NCI-H1092 treated with DMSO at 0.1 percent for 48 hours (cell line): ENCODE measurements around the gene HOXD11.

ENCODE experiments used
- DNase-seq: peaks from one replicate; lab custom pipeline; 2025; lab: John Stamatoyannopoulos, UW

HOXD11 gene

GRCh38 chr2:176120364-176121189 is 13.5 kb downstream of the HOXD11 start:
- DNase-seq = no peak

DNA sequence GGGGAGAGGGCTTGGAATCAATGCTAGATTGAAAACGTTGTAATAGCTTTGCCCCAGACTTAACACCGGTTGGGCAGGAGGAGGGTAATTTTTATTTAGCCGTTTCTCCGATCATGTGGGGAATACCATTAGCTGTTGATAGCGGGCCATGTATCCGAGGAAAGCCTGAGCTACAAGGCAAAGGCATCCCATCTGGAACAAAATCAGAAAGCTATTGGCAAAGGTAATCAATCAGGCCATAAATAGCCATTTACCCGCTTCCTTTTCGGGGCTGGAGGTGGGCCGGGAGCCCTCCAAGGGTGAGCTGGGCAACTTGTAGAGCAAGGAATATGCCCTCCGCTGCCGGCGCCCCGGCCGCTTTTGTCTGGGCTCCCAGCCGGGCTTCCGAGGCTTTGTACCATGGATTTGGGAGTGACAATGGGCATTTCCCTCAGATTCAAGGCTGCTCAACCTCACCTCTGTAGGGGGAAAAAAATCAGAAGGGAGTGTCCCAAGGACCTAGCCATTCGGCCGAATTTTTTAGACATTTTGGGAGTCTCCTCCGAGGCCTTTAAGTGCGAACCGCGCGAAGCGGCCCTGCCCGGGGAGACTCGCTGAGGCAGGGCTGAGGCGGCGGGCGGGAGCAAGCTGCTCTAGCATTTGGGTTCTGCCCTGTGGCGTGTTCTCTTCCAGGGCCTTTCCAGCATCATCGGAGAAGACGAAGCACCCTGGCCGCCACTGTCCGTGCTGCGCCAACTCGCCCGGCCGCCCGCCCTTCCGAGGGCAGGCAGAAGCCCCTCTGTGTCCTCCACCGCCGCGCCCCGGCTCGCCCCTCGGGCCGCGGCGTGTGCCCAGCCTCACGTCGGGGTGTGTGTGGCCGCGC is 14.3 kb downstream of the HOXD11 start:
- no peak for DNase-seq

- DNase-seq = no peak
Measured at GRCh38 chr2:176122052-176122682, 15.1 kb downstream of the HOXD11 start.

DNA sequence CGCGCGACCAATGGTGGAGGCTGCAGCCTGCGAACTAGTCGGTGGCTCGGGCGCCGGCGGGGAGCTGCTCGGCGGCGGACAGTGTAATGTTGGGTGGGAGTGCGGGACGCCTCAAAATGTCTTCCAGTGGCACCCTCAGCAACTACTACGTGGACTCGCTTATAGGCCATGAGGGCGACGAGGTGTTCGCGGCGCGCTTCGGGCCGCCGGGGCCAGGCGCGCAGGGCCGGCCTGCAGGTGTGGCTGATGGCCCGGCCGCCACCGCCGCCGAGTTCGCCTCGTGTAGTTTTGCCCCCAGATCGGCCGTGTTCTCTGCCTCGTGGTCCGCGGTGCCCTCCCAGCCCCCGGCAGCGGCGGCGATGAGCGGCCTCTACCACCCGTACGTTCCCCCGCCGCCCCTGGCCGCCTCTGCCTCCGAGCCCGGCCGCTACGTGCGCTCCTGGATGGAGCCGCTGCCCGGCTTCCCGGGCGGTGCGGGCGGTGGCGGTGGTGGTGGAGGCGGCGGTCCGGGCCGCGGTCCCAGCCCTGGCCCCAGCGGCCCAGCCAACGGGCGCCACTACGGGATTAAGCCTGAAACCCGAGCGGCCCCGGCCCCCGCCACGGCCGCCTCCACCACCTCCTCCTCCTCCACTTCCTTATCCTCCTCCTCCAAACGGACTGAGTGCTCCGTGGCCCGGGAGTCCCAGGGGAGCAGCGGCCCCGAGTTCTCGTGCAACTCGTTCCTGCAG is 15.8 kb downstream of the HOXD11 start, which contains the start of gene HOXD9:
Gene HOXD9, plus strand, starts transcription at position 37 of the 728 bp plus-strand sequence. Its CDS starts 50 bp downstream, at position 87.
- DNase-seq = no peak

DNA sequence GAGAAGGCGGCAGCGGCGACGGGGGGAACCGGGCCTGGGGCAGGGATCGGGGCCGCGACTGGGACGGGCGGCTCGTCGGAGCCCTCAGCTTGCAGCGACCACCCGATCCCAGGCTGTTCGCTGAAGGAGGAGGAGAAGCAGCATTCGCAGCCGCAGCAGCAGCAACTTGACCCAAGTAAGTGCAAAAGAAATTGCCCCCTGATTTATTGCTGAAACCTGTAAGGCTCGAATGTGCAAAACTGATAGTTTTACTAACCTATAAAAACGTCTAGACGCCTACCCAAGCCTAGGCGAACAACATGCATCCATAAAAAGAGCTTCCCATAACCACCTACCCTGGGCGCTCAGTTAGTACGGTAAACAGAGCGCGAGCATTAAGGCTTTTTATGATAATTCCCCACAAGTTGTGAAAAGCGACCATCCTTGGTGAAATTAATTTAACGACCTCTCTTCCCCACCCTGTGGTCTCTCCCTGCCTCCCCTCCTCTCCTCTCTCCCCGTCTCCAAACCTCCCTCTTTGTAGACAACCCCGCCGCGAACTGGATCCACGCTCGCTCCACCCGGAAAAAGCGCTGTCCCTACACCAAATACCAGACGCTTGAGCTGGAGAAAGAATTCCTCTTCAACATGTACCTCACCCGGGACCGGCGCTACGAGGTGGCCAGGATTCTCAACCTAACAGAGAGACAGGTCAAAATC is 16.5 kb downstream of the HOXD11 start:
- no peak for DNase-seq

GRCh38 chr2:176124110-176124946 is 17.2 kb downstream of the HOXD11 start:
- no peak for DNase-seq

- no peak for DNase-seq
Measured at GRCh38 chr2:176124947-176125771, 18.1 kb downstream of the HOXD11 start.

GRCh38 chr2:176125772-176126054 is 18.6 kb downstream of the HOXD11 start:
- no peak for DNase-seq

GRCh38 chr2:176126929-176127773 is 20.1 kb downstream of the HOXD11 start:
- no peak for DNase-seq

GRCh38 chr2:176127774-176128072 is 20.6 kb downstream of the HOXD11 start:
- no peak for DNase-seq

DNA sequence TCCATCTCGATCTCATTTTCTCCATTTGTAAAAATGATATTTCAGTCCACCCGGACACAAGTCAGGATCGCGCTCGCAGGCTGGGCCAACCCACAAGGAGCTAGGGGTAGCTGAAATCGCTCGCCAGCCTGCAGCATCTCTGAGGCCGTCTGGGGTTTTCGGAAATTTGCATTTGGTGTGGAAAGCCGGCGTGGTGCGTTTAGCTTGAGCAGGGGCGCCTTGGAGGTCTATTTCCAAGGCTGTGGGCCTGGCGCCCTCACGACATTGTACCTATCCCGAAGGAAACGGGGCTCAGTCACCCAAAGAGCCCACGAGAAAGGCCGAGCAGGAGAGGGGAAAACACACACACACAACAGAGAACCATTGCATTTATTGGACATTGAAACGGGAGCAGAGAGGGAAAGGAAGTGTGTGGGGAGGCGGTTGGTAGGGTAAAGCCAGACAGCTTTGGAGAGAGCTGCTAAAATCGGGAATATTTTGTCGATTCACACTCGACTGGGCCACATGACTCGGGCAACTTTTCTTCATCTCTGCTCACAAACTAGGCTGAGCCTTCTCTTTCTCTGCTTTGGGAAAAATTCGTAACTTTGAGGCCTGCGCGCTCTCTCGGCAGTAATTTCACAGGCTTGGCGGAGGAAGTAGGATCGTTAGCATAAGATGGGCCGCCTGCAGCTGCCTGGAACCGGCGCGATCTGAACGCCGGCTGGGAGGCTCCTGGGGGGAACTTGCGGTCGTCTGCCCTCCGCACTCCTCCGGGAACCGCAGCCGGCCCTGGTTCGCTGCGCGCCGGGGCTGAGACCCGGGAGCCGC is 21.3 kb downstream of the HOXD11 start:
- DNase-seq = no peak

GRCh38 chr2:176128982-176129796 is 22.1 kb downstream of the HOXD11 start, which contains the start of gene HOXD8:
Gene HOXD8 (plus strand): TSS chr2:176129705. CDS start chr2:176130367, 662 bp downstream.
- DNase-seq = no peak

GRCh38 chr2:176129813-176130146 is 22.7 kb downstream of the HOXD11 start:
- no peak for DNase-seq

DNA sequence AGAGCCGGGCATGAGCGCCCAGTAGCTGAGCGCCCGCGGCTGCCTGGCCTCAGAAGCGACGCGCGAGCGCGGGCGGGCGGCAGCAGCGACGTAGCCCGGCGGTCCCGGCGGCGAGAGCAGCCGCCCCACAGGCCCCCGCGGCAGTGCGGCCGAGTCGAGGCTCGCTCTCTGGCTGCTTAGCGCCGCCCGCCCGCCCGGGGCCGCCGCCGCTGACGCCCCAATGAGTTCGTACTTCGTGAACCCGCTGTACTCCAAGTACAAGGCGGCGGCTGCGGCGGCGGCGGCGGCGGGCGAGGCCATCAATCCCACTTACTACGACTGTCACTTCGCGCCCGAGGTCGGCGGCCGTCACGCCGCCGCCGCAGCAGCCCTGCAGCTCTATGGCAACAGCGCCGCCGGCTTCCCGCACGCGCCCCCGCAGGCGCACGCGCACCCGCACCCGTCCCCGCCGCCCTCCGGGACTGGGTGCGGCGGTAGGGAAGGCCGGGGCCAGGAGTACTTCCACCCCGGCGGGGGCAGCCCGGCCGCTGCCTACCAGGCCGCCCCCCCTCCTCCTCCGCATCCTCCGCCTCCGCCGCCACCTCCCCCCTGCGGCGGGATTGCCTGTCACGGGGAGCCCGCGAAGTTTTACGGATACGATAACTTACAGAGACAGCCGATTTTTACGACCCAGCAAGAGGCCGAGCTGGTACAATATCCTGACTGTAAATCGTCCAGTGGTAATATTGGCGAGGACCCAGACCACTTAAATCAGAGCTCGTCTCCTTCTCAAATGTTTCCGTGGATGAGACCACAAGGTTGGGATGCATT is 23.3 kb downstream of the HOXD11 start:
- no peak for DNase-seq

- DNase-seq = no peak
Measured at GRCh38 chr2:176130957-176131847, 24.1 kb downstream of the HOXD11 start.
